NCI-H2081 treated with DMSO at 0.1 percent for 48 hours (cell line): Measurements from ENCODE around the gene IQCH.
"Not testable (repeated sequence)": the region's sequence is repeated elsewhere in the genome, so short reads cannot be mapped to it uniquely, and the experiment has no call there.

Source experiments
- DNase-seq: peaks from one replicate; lab custom pipeline; 2025; lab: John Stamatoyannopoulos, UW

Gene IQCH

GRCh38 chr15:67446449-67446848, 191.9 kb downstream of the IQCH start:
- no peak for DNase-seq

DNA sequence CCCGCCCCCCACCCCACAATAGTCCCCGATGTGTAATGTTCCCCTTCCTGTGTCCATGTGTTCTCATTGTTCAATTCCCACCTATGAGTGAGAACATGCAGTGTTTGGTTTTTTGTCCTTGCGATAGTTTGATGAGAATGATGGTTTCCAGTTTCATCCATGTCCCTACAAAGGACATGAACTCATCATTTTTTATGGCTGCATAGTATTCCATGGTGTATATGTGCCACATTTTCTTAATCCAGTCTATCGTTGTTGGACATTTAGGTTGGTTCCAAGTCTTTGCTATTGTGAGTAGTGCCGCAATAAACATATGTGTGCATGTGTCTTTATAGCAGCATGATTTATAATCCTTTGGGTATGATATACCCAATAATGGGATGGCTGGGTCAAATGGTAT, 193.8 kb downstream of the IQCH start:
- DNase-seq = not testable (repeated sequence)

GRCh38 chr15:67453703-67454102, 199.1 kb downstream of the IQCH start:
- DNase-seq = not testable (repeated sequence)

DNA sequence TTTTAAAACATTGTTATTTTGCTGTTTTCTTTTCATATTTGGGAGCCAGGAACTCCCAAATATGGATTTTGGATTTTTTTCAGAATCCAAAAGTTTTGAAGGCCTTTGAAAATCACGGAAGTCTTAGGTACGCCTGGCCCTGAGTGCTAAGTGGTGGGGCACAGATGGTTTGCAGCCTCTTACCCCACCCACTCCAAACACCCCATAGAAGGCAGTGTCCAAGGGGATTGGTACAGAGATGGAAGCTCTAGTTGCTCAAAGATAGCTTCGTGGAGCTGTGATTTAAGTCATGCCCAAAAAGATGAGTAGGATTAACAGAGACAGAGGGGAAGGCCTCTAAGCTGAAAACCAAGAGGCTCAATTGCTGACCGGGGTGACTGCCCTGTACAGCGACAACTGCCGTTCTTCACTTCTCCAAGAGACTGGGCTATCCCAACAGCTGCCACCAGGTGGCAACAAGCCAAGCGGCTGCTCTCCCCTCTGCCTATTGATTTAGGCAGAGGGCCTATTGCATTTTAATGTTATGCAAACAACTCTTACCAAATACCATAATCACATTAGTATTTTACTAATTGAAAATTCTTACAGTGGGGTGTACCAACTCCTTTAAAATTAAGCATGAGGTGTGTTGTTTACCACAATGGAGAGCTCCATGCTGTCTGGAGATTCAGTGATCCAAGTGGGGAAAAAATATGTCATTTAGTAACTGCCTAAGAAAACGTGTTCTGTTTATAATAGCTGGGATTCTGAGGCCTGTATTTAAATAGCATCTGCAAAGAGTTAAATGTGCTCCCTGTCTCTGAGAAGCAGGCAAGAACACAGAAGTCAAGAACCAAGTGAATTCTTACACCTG, 202.3 kb downstream of the IQCH start:
- peak; percentile 53 for DNase-seq

- DNase-seq = no peak
Measured at GRCh38 chr15:67458331-67459029, 203.9 kb downstream of the IQCH start.

DNA sequence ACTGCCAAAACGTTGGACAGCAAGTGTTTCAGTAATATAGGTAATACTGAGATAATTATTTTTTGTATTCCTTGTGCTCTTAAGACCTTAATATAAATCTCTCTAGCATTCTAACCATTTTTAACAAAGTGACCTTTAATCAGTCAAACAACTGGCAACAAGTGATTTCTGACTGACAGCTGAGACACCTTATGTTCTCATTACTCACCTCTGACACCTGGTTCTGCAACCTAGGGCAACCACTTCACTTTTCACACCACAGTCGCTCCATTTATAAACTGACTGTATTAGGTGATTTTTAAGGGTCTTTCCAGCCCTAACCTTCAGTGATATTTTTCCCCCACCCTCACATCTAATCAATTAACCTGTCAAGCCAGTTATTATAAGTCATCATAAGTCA, 205.9 kb downstream of the IQCH start:
- DNase-seq = no peak

DNA sequence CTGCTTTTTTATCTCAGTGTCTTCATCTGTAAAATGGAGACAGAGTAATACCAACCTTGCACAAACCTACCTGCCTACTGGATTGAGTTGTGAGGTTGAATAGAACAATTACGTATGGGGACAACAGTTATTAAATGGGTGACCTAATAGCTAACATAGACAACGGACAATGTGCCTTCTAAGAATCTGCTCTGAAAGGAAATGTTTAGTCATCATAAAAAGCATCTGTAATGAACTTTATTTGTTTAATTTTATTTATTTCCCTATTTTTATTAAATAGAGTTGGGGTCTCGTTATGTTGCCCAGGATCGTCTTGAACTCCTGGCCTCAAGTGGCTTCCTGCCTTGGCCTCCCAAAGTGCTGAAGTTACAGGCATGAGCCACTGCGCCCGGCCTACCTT, 207.1 kb downstream of the IQCH start:
- no peak for DNase-seq

- DNase-seq = no peak
Measured at GRCh38 chr15:67462875-67463274, 208.3 kb downstream of the IQCH start.

DNA sequence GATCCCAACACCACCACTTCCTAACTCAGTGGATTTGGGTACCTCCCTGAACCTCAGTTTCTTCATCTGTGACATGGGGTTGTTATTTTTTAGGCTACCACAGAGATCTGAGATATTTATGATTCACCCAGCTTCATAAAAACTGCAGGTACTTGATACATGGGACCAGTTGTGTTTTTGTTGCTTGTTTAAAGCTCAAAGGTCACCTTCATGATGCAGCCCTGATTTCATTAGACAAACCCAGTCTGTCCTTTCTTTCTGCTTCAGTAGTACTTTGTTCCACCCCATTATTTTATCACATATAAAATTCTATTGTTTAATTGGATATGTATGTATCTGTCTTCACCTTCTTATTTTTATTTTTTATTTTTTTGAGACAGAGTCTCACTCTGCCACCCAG, 208.9 kb downstream of the IQCH start:
- no peak for DNase-seq

- DNase-seq = no peak
Measured at GRCh38 chr15:67465196-67465952, 210.8 kb downstream of the IQCH start.

DNA sequence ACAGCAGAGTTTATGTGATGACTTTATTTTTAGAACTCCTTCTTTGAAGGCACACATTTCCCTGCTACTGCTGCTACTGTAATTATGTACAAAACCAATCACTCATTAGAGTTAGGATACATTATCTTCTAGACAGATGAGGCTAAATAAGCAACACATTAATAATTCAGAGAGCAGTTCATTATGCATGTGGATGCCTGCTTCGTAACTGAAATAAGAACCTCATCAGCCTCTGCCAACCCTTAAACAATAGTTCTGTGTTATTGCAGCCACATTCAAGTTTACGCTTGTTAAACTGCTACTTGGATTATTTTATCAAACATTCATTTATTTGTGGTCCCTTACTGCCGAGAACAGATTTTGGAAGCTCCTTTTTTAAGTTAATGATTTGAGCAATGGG, 213.8 kb downstream of the IQCH start:
- DNase-seq = no peak

DNA sequence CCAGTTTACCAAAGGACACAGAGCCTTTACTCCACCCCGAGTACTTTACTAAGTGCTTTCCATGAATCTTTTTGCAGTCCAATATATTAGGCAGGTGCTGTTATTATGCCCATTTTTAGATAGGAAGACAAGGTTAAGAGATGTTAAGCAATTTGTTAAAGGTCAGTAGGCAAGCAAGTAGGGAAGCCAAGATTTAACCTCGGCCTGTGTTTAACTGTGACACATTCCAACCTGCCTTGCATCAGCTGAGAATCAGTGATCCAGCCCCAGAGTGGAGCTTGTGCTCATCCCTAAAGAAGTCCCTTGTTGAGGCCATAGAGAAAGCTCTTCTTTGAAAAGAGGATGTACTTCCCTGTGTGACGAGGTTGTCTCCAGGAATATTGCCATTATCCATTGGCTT, 215.1 kb downstream of the IQCH start:
- DNase-seq = no peak

DNA sequence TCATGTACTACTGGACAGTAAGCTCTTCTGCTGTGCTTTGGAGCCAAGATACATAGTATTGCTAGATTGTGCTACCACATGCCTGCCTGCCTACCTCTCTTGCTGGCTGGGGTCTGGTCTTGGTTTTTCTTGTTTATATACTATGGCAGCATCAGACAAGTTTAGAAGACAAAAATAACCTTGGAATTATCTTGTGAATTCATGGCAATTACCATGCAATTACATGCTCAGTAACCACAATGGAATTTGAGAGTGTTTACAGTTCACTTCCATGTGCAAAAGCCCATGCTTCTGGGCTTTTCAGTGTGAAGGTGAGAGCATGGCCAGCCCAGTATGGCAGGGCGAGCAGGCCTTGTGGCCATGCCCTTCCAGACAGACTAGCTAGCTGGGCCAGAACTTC, 218.4 kb downstream of the IQCH start:
- no peak for DNase-seq

GRCh38 chr15:67474405-67475110, 220.0 kb downstream of the IQCH start:
- DNase-seq = no peak

DNA sequence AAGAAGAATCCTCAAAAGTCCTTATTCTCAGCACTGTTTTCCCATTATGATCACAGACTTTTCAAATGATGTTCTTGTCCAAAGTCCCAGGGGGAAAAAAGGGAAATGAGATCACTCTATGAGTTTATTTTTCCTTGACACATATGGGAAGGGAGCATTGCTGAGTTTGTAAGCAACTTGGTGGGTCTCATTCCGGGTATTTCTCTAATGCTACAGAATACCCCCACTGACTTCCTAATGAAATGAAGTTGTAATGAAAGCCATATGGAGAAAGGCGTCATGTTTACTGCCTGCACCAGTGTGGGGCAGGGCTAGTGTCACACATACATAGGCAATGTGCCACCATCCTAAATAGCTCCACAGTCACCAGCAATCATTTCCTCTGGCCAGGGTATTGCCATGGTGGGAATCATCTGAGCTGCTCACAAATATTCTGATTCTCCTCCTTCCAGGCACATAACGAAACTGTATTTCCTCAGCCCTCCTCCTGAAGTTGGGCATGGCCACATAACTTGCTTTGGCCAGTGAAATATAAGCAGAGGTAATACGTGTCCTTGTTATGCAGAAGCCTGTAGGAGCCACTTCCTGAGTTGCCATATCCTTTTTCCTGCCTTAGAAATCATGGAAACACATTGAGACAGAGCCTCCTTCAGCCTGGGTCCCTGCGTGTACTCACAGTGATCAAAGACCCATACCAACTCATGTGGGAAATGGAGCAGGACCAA, 225.4 kb downstream of the IQCH start:
- no peak for DNase-seq

DNA sequence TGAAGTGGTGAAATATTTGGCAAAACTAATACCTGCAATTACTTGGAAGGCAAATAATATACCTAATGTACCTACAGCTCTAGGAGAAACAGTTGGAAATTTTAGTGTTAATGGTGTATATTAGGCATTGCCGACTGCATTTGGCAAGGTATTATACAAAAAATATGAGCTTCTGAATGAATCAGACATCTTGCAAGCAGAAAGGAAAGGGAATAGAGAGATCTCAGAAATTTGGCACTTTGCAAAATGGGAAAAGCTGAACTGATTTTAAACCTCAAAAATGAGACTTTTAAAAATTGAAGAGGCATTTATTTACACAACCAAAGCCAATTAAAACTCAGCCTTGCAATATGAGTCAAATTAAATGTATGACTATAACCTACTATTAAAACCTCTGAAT, 226.2 kb downstream of the IQCH start:
- no peak for DNase-seq

DNA sequence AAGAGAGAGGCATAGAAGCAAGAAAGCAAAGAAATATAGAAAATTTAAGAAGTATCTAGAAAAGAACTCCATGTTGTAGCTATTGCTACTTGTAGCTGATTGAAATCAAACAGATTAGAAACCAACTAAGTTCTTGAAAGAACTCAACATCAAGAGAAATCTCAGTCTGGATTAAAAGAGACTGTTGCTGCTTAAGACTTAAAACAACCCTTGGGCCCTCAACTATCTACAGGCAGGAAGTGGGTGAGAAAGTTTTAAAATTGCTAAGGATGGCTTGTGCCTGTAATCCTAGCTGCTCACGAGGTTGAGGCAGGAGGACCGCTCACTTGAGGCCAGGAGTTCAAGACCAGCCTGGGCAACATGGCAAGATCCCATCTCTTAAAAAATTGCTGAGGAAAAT, 227.1 kb downstream of the IQCH start:
- no peak for DNase-seq

- no peak for DNase-seq
Measured at GRCh38 chr15:67495585-67495984, 241.0 kb downstream of the IQCH start.

DNA sequence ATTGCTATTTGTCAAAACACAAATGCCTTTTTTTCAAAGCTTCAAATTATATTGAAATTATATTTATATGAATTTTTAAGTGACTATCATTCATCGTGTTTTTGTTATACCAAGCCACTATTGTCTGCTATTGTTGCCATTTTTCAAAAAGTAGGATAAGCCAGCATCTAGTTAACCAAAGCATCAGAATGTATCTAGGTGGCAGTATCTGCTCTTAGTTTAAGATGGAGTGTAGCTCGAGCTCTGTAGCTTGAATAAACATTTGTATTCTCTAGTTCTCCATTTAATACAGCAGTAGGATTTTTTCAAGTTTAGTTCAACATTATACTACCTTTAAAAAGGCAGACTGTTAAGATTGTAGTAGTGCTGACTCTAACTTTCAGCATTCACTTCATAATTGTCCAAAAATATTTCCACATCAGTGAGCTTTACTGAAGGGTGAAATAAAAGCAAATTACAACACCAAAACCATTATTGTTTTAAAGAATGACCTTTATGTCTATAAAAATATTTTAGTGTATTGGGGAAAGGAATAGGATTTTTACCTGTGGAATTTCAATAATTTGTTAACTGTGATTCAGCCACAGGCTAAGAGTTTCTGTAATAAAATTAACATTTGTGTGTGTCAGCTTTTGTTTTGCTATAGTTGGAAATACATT, 246.7 kb downstream of the IQCH start:
- no peak for DNase-seq

- no peak for DNase-seq
Measured at GRCh38 chr15:67501836-67502461, 247.4 kb downstream of the IQCH start.
